GM21786 (cell line): Measurements from ENCODE around the gene KANSL3.

Experiments used
- ATAC-seq: cut with Tn5 transposase; IDR thresholded peaks from one replicate; pipeline ENCODE4 v1.9.1; 2021; ENCODE audit not compliant: unreplicated experiment

The KANSL3 gene

DNA sequence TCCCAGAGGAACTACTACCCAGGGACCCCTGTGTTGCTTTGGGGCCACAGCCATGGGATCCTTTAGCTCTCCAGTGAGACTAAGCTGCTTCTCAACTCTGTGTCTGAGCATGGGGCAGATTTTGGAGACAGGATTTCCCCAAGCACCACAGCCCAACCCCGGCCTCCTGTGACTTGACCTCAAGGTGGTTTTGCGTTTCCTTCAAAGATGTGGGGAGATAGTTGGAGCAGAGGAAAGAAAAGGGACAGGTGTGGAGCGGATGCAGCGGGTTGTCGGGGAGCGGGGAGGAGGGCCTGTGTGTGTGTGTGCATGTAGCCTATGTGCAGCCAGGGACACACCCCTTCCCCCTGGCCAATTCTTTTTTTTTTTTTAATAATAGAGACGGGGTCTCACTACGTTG lies 91.3 kb downstream of the KANSL3 start:
- no peak for ATAC-seq

DNA sequence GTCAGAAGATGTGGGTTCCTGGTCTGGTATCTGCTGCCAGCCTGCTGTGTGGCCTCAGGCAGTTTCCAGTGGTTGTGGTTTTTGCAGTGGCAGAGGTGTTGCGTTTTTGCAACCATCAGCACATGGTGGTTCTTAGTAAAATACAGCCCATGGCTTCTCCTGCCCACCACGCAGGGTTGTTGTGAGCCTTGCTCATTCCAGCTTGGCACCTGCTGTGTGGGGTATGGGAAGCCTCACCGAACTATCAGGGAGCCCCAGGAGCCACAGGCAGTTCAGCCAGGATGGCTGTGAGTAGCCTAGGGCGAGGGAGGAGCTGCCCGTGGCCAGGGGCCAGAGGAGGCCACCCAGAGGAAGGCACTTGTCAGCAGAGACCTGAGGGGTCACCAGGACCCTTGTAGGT lies 91.8 kb downstream of the KANSL3 start:
- ATAC-seq = no peak
